ENCODE results near the gene PSMB7. TPM values are rescaled to one million over a fixed set of nuclear protein-coding genes. Genes with fewer than 3 reads are reported as not detected.

The PSMB7 gene
- polyA plus RNA-seq, 1 of the 3 experiments (the other 2 are of a cell fraction): 357 TPM

DNA sequence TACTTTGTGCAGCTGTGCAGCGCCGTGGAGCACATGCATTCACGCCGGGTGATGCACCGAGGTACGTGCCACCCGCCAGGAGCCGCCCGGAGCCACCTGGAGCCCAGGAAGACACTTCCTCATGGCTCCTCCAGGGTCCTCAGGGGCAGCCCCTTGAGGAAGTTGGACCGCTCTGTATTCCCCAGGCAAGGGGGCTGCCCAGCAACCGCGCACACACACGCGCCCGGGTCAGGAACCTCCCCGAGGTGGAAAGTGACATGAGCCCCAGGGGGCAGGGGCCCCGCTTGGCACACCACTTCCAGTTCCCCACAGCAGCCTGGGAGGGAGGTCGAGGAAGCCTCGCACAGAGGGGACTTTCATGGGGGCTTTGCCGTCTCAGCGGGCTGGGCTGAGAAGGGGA, 88.9 kb downstream of the PSMB7 start (continued):
- TF ChIP-seq USF2 (IDR thresholded peaks at IDR 0.05; ENCODE audit: borderline replicate concordance, low read depth, low read length) (no peak), RAD21 (IDR thresholded peaks at IDR 0.05; ENCODE audit: low read length) (no peak), FOXM1 (IDR thresholded peaks at IDR 0.05; ENCODE audit: low read depth) (no peak)
- TF ChIP-seq, protein P1, sequence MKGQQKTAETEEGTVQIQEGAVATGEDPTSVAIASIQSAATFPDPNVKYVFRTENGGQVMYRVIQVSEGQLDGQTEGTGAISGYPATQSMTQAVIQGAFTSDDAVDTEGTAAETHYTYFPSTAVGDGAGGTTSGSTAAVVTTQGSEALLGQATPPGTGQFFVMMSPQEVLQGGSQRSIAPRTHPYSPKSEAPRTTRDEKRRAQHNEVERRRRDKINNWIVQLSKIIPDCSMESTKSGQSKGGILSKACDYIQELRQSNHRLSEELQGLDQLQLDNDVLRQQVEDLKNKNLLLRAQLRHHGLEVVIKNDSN (IDR thresholded peaks at IDR 0.05; ENCODE audit: borderline replicate concordance, low read depth): no peak

- no peak overlapping the region for H3K4me3 ChIP-seq (ENCODE audit: low read depth in 2 of 2, low read length in 1 of 2)
- no peaks in the 10 kb centered on the region for H3K9me2 ChIP-seq
- no peak overlapping the region for H3K27ac ChIP-seq (ENCODE audit: low read depth in 2 of 2, low read length in 1 of 2)
- H3K79me2 ChIP-seq (ENCODE audit: insufficient read depth): no peaks in the 10 kb centered on the region
- H3K27me3 ChIP-seq (ENCODE audit: insufficient read depth): no peaks in the 10 kb centered on the region
- no peaks in the 10 kb centered on the region for H3K4me1 ChIP-seq (ENCODE audit: control insufficient read depth in 1 of 2, insufficient read depth in 2 of 2, low read depth in 1 of 2, low read length in 1 of 2)
- H3K4me2 ChIP-seq: no peak overlapping the region
- H4K20me1 ChIP-seq (ENCODE audit: insufficient read depth): no peaks in the 10 kb centered on the region
- no peak overlapping the region for H3K9ac ChIP-seq
- DNase-seq: no peak
- WGBS (ENCODE audit: low lambda C conversion rate): 95% methylated on average over 4 of the region's 6 CpGs
- TF ChIP-seq, protein P2, sequence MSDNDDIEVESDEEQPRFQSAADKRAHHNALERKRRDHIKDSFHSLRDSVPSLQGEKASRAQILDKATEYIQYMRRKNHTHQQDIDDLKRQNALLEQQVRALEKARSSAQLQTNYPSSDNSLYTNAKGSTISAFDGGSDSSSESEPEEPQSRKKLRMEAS (IDR thresholded peaks at IDR 0.05; ENCODE audit: low read depth): no peak
- no peak for TF ChIP-seq YY1 (IDR thresholded peaks at IDR 0.05; ENCODE audit: low read depth)
- TF ChIP-seq RFX5 (IDR thresholded peaks at IDR 0.05; ENCODE audit: low read length): no peak
- TF ChIP-seq GABPA (IDR thresholded peaks at IDR 0.05; ENCODE audit: low read depth): no peak
- no peak for TF ChIP-seq RAD21 (IDR thresholded peaks at IDR 0.05; ENCODE audit: low read length)
- TF ChIP-seq EP300 (IDR thresholded peaks at IDR 0.05; ENCODE audit: borderline replicate concordance in 1 of 2, low read depth in 1 of 2, low read length in 1 of 2): no peak
- TF ChIP-seq FOXM1 (IDR thresholded peaks at IDR 0.05; ENCODE audit: low read depth): no peak
- TF ChIP-seq RCOR1 (IDR thresholded peaks at IDR 0.05; ENCODE audit: low read length): no peak
- TF ChIP-seq SMC3 (IDR thresholded peaks at IDR 0.05; ENCODE audit: low read depth, low read length): no peak
- TF ChIP-seq PBX3 (IDR thresholded peaks at IDR 0.05): no peak
- TF ChIP-seq, protein P1 (IDR thresholded peaks at IDR 0.05; ENCODE audit: borderline replicate concordance, low read depth): no peak
- no peak for TF ChIP-seq NFIC (IDR thresholded peaks at IDR 0.05; ENCODE audit: borderline replicate concordance)
- no peak for TF ChIP-seq NRF1 (IDR thresholded peaks at IDR 0.05; ENCODE audit: low read depth, low read length)
- TF ChIP-seq EZH2phosphoT487 (IDR thresholded peaks at IDR 0.05; ENCODE audit: borderline replicate concordance, low read depth): no peak
- TF ChIP-seq POLR2AphosphoS5 (IDR thresholded peaks at IDR 0.05; ENCODE audit: low read depth, low read length): no peak
- no peak for TF ChIP-seq ELF1 (IDR thresholded peaks at IDR 0.05)
- TF ChIP-seq, protein P3, sequence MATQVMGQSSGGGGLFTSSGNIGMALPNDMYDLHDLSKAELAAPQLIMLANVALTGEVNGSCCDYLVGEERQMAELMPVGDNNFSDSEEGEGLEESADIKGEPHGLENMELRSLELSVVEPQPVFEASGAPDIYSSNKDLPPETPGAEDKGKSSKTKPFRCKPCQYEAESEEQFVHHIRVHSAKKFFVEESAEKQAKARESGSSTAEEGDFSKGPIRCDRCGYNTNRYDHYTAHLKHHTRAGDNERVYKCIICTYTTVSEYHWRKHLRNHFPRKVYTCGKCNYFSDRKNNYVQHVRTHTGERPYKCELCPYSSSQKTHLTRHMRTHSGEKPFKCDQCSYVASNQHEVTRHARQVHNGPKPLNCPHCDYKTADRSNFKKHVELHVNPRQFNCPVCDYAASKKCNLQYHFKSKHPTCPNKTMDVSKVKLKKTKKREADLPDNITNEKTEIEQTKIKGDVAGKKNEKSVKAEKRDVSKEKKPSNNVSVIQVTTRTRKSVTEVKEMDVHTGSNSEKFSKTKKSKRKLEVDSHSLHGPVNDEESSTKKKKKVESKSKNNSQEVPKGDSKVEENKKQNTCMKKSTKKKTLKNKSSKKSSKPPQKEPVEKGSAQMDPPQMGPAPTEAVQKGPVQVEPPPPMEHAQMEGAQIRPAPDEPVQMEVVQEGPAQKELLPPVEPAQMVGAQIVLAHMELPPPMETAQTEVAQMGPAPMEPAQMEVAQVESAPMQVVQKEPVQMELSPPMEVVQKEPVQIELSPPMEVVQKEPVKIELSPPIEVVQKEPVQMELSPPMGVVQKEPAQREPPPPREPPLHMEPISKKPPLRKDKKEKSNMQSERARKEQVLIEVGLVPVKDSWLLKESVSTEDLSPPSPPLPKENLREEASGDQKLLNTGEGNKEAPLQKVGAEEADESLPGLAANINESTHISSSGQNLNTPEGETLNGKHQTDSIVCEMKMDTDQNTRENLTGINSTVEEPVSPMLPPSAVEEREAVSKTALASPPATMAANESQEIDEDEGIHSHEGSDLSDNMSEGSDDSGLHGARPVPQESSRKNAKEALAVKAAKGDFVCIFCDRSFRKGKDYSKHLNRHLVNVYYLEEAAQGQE (IDR thresholded peaks at IDR 0.05; ENCODE audit: low read depth, low read length): no peak
- ChIA-PET POLR2A (no interaction called here), CTCF (interaction anchor here (0.7 to 8.2 kb wide), 3 partner anchors 10 to 200 kb away, joined by 3 to 55 read pairs (median 3); no protein-coding TSS in a partner anchor)
- H2AFZ ChIP-seq (ENCODE audit: low read depth): no peak overlapping the region
- H3K9me3 ChIP-seq: no peaks in the 10 kb centered on the region
- H3F3A ChIP-seq (replicated peaks; ENCODE audit: insufficient read depth): no peaks in the 10 kb centered on the region
- peaks cover 12 to 54% of the 10 kb centered on the region in 2 experiments for H3K36me3 ChIP-seq (replicated peaks in 1 of 2; ENCODE audit: control insufficient read depth in 1 of 2, insufficient read depth in 2 of 2, low read length in 1 of 2)
These were observed 89.4 kb downstream of the PSMB7 start for GRCh38 chr9:124325816-124326215.
